HG03045 (cell line): Measurements from ENCODE around the gene IZUMO4.

Source experiments
- ATAC-seq: cut with Tn5 transposase; IDR thresholded peaks from one replicate; pipeline ENCODE4 v1.9.1; 2021; ENCODE audit warnings: mild to moderate bottlenecking, moderate library complexity; ENCODE audit not compliant: unreplicated experiment

The IZUMO4 gene, protein sequence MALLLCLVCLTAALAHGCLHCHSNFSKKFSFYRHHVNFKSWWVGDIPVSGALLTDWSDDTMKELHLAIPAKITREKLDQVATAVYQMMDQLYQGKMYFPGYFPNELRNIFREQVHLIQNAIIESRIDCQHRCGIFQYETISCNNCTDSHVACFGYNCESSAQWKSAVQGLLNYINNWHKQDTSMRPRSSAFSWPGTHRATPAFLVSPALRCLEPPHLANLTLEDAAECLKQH

DNA sequence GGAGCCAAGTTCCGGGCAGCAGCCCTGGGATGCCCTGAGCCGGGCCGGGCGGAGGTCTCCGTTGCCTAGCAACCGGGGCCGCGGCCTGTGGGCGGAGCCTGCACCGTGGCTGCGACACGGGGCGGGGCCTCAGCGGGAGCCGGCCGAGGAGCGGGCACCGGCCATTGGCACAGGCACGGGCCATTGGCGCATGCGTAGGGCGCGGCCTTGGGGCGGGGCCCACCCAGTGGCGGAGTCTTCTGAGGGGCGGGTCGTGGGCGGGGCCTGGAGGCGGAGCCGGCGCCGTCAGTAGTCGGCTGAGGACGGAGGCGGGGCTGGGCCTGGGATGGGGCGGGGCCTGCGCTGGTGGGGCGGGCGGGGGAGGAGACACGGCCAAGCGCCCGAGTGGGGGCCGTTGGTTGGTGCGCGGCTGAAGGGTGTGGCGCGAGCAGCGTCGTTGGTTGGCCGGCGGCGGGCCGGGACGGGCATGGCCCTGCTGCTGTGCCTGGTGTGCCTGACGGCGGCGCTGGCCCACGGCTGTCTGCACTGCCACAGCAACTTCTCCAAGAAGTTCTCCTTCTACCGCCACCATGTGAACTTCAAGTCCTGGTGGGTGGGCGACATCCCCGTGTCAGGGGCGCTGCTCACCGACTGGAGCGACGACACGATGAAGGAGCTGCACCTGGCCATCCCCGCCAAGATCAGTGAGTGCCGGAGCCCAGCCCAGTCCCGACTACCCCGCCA lies at the start of gene IZUMO4:
Gene IZUMO4, plus strand, starts transcription at position 436 of the 723 bp plus-strand sequence. Its CDS starts 31 bp downstream, at position 467.
- ATAC-seq, result peak; percentile 67

DNA sequence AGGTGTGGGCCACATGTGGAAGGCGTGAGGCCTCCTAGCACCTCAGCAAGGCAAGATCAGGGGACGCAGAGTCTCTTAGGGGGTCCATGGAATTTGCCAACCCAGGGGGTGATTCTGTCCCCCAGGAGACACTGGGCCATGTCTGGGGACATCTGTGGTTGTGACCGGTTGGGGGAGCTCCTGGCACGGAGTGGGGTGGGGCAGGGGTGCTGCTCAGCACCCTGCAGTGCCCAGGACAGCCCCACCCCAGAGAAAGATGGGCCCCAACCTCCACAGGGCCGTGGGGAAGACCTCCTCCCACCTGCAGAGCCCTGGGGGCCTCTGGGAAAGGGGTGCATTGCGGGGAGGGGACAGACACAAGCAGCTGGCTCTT lies 49.7 kb upstream of the IZUMO4 start:
- no peak for ATAC-seq

GRCh38 chr19:2047449-2048103 lies 49.1 kb upstream of the IZUMO4 start:
- no peak for ATAC-seq

DNA sequence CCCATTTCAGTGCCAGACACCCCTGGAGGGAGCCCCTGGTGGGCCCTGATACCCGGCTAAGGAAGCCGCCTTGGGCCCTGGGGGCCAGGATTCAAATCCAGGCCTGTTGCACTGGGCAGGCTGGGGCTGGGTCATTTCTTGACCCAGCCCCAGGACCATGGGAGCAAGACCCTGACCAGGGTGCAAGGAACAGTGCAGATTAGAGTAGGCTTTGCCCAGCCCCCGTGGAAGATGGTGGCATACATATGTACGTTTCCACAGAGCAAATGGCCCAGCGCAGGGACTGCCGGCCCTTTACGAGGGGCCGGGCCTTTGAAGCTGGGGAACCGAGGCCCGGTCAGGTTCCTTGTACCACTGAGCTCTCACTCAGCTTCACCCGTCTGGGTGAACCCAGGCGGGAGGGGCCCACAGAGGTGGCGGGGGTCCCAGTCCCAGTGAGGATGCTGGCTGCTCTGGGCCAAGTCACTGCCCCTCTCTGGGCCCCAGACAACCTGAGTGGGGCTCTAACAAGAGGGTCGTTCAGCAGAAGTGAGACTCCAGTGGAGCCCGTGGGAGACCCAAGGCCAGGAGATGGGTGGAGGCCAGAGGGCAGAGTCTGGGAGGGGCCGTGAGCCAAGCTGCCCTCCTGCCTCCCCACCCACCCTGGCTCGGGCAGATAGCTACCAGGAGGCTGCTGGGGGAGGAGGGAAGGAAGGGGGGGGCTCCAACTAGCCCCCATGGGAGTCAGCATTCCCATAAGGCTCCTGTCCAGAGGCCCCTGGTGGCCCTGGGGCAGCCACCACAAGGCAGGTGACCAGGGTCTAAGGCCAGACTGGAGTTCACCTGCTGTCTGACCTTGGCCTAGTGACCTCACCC lies 48.4 kb upstream of the IZUMO4 start:
- ATAC-seq, result no peak

- no peak for ATAC-seq
Observed at GRCh38 chr19:2048959-2049740, 47.6 kb upstream of the IZUMO4 start.

DNA sequence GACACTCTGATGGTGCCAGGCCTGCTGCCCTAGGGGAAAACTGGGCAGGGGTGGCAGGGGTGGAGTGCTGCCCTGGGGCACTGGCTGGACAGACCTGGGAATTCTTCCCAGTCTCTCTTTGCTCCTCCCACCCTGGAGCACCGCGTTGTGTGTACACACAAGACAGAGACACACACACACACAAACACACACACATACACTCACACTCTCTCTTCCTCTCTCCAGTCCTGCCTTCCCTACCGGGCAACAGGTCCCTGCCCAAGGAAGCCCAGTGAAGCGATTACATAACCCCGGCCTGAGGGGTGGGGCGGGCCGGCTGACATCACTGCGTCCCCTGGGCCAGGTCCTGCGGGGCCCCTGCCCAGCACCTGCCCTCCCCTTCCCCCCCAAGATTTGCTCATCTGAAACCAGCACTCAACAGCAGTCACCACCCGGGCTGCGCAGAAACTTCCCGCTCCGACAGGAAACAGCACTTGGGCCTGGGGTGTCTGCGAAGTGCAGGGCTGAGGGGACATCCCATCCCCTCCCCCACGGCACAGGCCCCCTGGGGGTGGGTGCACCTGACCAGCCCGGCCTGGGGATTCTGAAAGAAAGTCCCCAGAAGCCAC lies 46.9 kb upstream of the IZUMO4 start:
- ATAC-seq, result peak; percentile 7

DNA sequence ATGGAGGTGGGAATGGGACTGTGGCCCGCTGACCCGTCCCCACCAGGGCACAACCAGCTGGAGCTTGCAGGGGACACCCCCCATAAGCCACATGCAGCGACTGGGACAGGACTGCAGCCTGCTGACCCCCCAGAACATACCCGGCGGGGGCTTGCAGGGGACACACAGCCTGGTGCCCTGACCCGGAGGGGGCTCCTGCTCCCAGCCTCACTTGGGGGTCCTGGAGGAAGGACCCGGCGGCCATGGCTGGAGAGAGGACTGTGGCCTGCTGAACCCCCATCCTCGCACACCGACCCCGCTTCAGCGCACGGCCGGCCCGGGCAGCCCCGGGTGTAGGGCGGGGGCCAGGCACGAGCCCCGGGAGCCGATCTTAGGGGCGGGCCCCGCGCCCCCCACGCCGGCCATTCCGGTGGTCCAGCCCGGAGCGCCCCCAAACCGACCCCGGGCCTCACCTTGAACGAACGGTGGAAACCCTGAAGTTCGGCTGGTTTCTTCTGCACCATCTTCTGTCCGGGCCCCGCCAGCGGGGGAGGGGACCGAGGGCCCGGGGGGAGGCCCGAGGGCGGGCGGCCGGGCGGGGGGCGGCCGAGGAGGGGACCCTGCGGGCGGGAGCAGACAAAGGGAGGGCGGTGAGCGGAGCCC lies 46.2 kb upstream of the IZUMO4 start:
- peak; percentile 10 for ATAC-seq

DNA sequence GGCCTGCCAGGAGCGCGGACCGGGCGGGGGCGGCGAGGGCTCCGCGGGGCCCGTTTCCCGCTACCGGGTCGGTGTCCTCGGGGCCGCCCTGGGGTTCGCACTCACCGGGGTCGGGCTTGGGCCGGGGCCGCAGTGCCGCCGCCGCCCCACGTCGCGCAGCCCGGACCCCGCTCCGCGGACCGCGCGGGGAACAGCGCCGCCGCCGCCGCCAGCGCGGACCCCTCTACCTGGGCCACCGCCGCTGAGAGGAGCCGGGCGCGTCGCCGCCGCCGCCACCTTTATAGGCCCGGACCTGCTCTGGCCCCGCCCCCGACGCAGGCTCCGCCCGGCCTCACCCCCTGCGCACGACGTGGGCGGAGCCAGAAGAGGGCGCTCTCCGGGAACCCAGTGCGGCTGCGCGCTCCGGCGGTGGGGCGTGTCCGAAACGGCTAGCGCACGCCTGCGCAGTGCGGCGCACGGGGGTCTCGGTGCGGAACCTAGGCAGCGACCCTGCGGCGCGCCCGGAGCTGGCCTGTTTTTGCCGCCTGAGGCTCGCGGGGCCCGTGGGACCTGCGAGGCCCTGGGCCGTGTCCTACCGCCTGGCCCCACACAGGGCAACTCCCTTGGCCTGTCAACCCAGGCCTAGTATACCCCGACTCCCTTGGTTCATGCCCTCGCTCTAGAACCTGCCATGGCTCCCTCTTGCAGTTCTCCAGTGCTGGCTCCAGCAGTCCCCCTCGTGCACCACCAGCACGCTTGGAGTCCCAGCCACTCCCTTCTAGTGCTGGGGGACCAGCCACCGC lies 45.5 kb upstream of the IZUMO4 start, which contains the start of gene MKNK2:
Gene MKNK2, minus strand, starts transcription at position 254 of the 782 bp plus-strand sequence. CDS start 393 bp downstream, outside the sequence.
- peak; percentile 49 for ATAC-seq

GRCh38 chr19:2051773-2052704 lies 44.7 kb upstream of the IZUMO4 start:
- ATAC-seq, result no peak

DNA sequence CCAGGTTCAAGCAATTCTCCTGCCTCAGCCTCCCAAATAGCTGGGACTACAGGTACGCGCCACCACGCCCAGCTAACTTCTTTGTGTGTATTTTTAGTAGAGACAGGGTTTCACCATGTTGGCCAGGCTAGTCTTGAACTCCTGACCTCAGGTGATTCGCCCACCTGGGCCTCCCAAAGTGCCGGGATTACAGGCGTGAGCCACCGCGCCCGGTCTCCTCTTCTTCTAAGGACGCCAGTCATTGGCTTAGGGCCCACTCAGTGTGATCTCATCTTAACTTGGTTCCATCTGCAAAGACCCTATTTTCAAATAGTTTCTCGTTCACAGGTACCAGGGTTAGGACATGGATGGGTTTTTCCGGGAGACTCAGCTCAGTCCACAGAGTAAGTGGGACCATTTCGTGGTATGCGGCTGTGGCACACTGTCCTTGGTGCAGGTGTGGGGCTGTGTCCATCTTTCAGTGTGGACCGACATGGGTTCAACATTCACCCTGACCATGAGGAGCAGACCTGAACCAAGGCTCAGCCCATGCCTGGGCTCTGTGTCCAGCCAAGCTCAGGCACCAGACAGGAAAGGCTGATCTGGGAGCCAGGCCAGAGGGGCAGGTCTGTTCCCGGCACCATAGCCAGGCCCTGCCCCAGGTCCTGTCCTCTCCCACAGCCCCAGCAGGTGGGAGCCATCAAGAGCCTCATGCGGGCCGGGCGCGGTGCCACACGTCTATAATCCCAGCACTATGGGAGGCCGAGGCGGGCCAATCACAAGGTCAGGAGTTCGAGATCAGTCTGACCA lies 42.9 kb upstream of the IZUMO4 start:
- no peak for ATAC-seq

GRCh38 chr19:2054763-2055162 lies 42.0 kb upstream of the IZUMO4 start:
- ATAC-seq, result no peak

DNA sequence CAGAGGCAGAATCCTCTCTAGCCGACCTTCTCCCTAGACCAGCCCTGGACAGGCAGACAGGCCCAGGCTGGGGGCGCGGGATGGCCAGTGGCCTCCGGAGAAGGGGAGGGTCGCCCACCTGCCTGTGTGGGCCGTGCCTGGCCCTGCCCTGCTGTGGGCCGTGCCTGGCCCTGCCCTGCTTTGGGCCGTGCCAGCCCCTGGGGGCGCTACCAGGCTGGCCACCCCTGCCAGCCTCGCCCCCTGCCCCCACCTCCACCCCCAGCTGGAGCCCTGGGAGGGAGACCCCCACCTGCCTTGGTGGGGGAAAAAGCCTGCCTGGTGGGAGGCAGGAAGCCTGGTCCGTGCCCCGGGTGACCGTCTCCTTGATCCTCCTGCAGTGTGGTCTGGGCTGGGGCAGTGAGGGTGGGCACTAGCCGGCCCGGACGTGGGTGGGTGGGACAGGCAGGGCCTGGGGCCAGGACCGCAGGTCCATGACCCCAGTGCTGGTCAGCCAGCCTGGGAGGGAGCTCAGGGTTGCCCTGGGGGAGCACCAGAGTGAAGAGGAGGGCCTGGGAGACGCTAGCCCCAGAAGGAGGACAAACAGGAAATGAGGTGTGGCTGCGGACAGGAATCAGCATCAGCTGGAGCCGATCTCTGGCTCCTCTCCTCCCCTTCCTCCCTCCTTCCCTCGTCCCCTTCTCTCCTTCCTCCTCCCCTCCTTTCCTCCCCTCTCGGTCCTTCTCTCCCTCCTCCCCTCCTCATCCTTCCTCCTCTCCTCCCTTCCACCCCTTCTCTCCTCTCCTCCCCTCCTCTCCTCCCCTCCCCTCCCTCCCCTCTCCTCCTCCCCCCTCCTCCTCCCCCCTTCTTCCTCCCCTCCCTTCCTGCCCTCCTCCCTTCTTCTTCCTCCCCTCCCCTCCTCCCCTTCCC lies 40.5 kb upstream of the IZUMO4 start:
- no peak for ATAC-seq

GRCh38 chr19:2056837-2057192 lies 39.9 kb upstream of the IZUMO4 start:
- ATAC-seq, result no peak

DNA sequence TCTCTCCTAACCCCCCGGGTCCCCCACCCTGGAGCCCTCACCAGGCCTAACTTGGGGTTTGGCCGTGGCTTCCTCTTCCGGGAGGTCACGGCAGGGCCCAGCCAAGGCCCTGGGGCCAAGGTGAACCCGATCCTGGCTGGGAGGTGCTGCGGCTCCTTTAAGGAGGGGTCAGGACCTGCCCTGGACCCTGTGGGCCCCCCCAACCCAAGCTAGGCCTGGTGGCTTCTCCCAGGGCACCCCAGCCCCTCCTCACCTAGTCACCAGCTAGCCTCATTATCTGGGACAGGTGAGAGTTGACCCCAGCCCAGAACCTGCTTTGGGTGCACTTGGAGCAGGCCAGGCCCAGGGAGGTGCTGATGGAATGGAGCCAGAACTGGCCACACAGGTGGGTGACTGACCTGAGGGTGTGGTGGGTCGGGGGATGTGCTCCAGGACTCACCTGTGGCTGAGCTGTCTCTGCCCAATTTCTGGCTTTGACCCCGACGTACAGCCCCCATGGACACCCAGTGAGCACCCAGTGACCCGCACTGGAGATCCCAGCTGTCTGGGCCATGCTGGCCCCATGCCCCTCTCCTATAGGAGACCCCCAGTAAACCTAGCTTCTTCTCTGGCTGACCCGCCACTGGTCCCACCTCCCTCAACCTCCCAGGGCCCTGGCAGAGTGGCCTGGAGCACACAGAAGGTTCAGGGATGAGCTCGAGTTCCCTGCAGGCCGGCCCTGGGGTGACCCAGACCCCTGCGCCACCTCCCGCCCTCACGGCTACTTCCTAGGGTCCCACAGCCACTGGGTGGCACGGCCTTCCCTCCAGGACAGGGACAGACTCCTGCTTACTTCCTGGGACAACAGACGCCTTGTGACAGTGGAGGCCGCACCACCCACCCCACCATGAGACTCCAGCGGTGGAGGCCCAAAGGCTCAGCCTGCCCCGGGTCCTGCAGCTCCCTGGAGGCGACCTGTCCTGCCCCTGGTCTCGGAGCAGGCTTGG lies 38.9 kb upstream of the IZUMO4 start:
- ATAC-seq, result no peak
